B cell (primary cell): ENCODE results near the gene EVC. TPM values are rescaled to one million over a fixed set of nuclear protein-coding genes. Genes with fewer than 3 reads are reported as not detected.
"Not testable (repeated sequence)": the region's sequence is repeated elsewhere in the genome, so short reads cannot be mapped to it uniquely, and the experiment has no call there.

Source experiments
- ATAC-seq: fragments of 200-7000 bp; cut with Tn5 transposase; one replicate; pipeline ENCODE4 v1.10.0; 2021; ENCODE audit warnings: low read depth, mild to moderate bottlenecking, moderate number of reproducible peaks, moderate library complexity
- CTCF ChIA-PET: fragments of 350-600 bp; sonication (Branson Sonifier 250); formaldehyde crosslinking; loops from one replicate; lab custom pipeline; 2021; ENCODE audit warnings: antibody characterized with exemption, inconsistent platforms; lab: Charles Lee
- POLR2A ChIA-PET: fragments of 350-600 bp; sonication (Branson Sonifier 250); formaldehyde crosslinking; loops from one replicate; lab custom pipeline; 2021; ENCODE audit warnings: antibody characterized with exemption; lab: Charles Lee
- DNase-seq: peaks from one replicate; pipeline ENCODE4 v3.0.0; 2013
- H2AFZ ChIP-seq: 2 replicates; pipeline ENCODE4 v1.6.1; 2012; ENCODE audit warnings: mild to moderate bottlenecking, low read depth, low read length; ENCODE audit not compliant: insufficient read depth, poor library complexity, severe bottlenecking
- H3K27ac ChIP-seq, 2 donors: 1 replicate in 1 of 2; 2 replicates in 1 of 2; pipeline ENCODE4 v1.5.1; 2012 to 2013; ENCODE audit warnings: low read length in 2 of 2, mild to moderate bottlenecking in 2 of 2, moderate library complexity in 1 of 2
- H3K27me3 ChIP-seq, 4 experiments: fragments of 200-600 bp in 1 of 4; sonication (generic) in 1 of 4; replicated peaks in 1 of 4; 1 replicate in 2 of 4; 2 replicates in 2 of 4; pipeline versions ENCODE4 v1.6.1 to v1.7.0; 2013 to 2016; ENCODE audit warnings: low read length in 3 of 4, mild to moderate bottlenecking in 2 of 4, mixed read lengths in 1 of 4, moderate library complexity in 1 of 4; ENCODE audit not compliant: insufficient read depth in 4 of 4, control insufficient read depth in 3 of 4; ENCODE audit errors: control extremely low read depth in 1 of 4
- H3K36me3 ChIP-seq, 2 experiments: replicated peaks in 1 of 2; 1 replicate in 1 of 2; 2 replicates in 1 of 2; pipeline versions ENCODE4 v1.6.1 to v1.7.1; 2013; ENCODE audit warnings: low read length in 1 of 2; ENCODE audit not compliant: insufficient read depth in 2 of 2, control insufficient read depth in 1 of 2; ENCODE audit errors: control extremely low read depth in 1 of 2, extremely low read depth in 1 of 2
- H3K4me1 ChIP-seq, 2 donors: fragments of 200-600 bp in 1 of 2; sonication (generic) in 1 of 2; 1 replicate in 1 of 2; 2 replicates in 1 of 2; pipeline versions ENCODE4 v1.5.1 to v1.6.1; 2013 to 2017; ENCODE audit warnings: low read length in 2 of 2; ENCODE audit not compliant: control insufficient read depth in 2 of 2, insufficient read depth in 2 of 2
- H3K4me2 ChIP-seq: replicated peaks from 2 replicates; pipeline ENCODE3; 2012; ENCODE audit warnings: mild to moderate bottlenecking, low read depth, low read length; ENCODE audit not compliant: poor library complexity, severe bottlenecking
- H3K4me3 ChIP-seq, 5 experiments: fragments of 200-600 bp in 1 of 5; sonication (generic) in 1 of 5; 1 replicate in 3 of 5; 2 replicates in 2 of 5; pipeline versions ENCODE4 v1.5.1 to v1.7.0; 2011 to 2016; ENCODE audit warnings: low read length in 4 of 5, mild to moderate bottlenecking in 4 of 5, low read depth in 2 of 5, control low read depth in 1 of 5, moderate library complexity in 1 of 5; ENCODE audit not compliant: insufficient read depth in 1 of 5; ENCODE audit errors: control extremely low read depth in 1 of 5, extremely low read depth in 1 of 5
- H3K79me2 ChIP-seq: fragments of 200-600 bp; sonication (generic); one replicate; pipeline ENCODE4 v1.6.0; 2016; ENCODE audit warnings: low read length; ENCODE audit not compliant: control insufficient read depth, insufficient read depth
- H3K9ac ChIP-seq: fragments of 200-600 bp; sonication (generic); 2 replicates; pipeline ENCODE4 v1.6.1; 2017; ENCODE audit warnings: mild to moderate bottlenecking, low read length, moderate library complexity
- H3K9me3 ChIP-seq, 3 donors: one replicate each; pipeline versions ENCODE4 v1.6.1 to v1.7.1; 2013; ENCODE audit warnings: low read length in 2 of 3; ENCODE audit not compliant: control insufficient read depth in 2 of 3, insufficient read depth in 1 of 3; ENCODE audit errors: control extremely low read depth in 1 of 3
- H4K20me1 ChIP-seq: 2 replicates; pipeline ENCODE4 v1.6.0; 2012; ENCODE audit warnings: mild to moderate bottlenecking, low read length; ENCODE audit not compliant: insufficient read depth, control insufficient read depth, poor library complexity, severe bottlenecking
- H3K27ac Mint-ChIP-seq: one replicate; pipeline ENCODE4 v1.8.0; 2021; ENCODE audit warnings: mixed read lengths
- H3K27me3 Mint-ChIP-seq: one replicate; pipeline ENCODE4 v1.8.0; 2021; ENCODE audit warnings: mixed read lengths
- H3K4me1 Mint-ChIP-seq: one replicate; pipeline ENCODE4 v1.8.0; 2021; ENCODE audit warnings: mixed read lengths
- H3K4me3 Mint-ChIP-seq: one replicate; pipeline ENCODE4 v1.8.0; 2021; ENCODE audit warnings: mixed read lengths
- H3K9me3 Mint-ChIP-seq: one replicate; pipeline ENCODE4 v1.8.0; 2022; ENCODE audit warnings: mixed read lengths; ENCODE audit not compliant: insufficient read depth
- WGBS: methylation state at CpG from one replicate; pipeline ENCODE4 v1.1.5; 2013; ENCODE audit warnings: missing lambda C conversion rate; ENCODE audit not compliant: insufficient coverage; 5-methylcytosine and 5-hydroxymethylcytosine counted together
- intact Hi-C: fragments of 100-400 bp; cut with micrococcal nuclease; formaldehyde crosslinking; loops from one replicate; pipeline ENCODE4 v1.10.0; 2022
- polyA plus RNA-seq: library from polyadenylated mRNA; depleted of rRNA; stranded (reverse); fragments of >200 nt; gene quantifications from 2 replicates; pipeline ENCODE4 v1.2.3, GENCODE V29; 2012
- total RNA-seq, 2 donors: library from RNA; stranded (reverse); fragments of 120-200 nt in 1 of 2; gene quantifications; 1 replicate in 1 of 2; 2 replicates in 1 of 2; pipeline versions ENCODE4 v1.2.3 to v1.2.4, GENCODE V29; 2013 to 2022
- TF ChIP-seq, protein P1 (sequence below): fragments of 200-600 bp; IDR thresholded peaks from one replicate; pipeline ENCODE4 v1.8.0; 2022; ENCODE audit warnings: antibody characterized with exemption, mild to moderate bottlenecking

EVC gene
- total and polyA plus RNA-seq, 2 donors (not counting 1 experiment from before 2014, with no cell fraction given), result 1.5 TPM; not detected in 1

GRCh38 chr4:5724377-5724776 is 13.4 kb downstream of the EVC start:
- ChIA-PET POLR2A (no interaction called here), CTCF (no interaction called here)
- Histone ChIP-seq H3K27ac (no peak overlapping the region), H3K79me2 (no peaks in the 10 kb centered on the region), H3K4me1 (no peaks in the 10 kb centered on the region), H3K27me3 (no peaks in the 10 kb centered on the region), H3K4me3 (no peak overlapping the region), H2AFZ (no peak overlapping the region), H3K9ac (no peak overlapping the region), H3K36me3 (no peaks in the 10 kb centered on the region), H4K20me1 (no peaks in the 10 kb centered on the region), H3K4me2 (no peak overlapping the region), H3K9me3 (no peaks in the 10 kb centered on the region)
- H3K4me1 Mint-ChIP-seq, result no peaks in the 10 kb centered on the region
- no peaks in the 10 kb centered on the region for H3K27me3 Mint-ChIP-seq
- H3K27ac Mint-ChIP-seq, result no peak overlapping the region
- no peak for DNase-seq
- TF ChIP-seq, protein P1, sequence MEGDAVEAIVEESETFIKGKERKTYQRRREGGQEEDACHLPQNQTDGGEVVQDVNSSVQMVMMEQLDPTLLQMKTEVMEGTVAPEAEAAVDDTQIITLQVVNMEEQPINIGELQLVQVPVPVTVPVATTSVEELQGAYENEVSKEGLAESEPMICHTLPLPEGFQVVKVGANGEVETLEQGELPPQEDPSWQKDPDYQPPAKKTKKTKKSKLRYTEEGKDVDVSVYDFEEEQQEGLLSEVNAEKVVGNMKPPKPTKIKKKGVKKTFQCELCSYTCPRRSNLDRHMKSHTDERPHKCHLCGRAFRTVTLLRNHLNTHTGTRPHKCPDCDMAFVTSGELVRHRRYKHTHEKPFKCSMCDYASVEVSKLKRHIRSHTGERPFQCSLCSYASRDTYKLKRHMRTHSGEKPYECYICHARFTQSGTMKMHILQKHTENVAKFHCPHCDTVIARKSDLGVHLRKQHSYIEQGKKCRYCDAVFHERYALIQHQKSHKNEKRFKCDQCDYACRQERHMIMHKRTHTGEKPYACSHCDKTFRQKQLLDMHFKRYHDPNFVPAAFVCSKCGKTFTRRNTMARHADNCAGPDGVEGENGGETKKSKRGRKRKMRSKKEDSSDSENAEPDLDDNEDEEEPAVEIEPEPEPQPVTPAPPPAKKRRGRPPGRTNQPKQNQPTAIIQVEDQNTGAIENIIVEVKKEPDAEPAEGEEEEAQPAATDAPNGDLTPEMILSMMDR, result no peak
- peaks cover 3% of the 10 kb centered on the region for H3K9me3 Mint-ChIP-seq
- ATAC-seq, result no peak
- intact Hi-C loops, result no loop called here
- H3K4me3 Mint-ChIP-seq, result no peak overlapping the region
- WGBS, result 80% methylated on average over 2 of the region's 7 CpGs

- intact Hi-C loops, H3K27ac ChIP-seq, H4K20me1 ChIP-seq, ATAC-seq, H3K9me3 ChIP-seq, H3K4me1 Mint-ChIP-seq, H3K27ac Mint-ChIP-seq, H2AFZ ChIP-seq, CTCF ChIA-PET, H3K4me3 Mint-ChIP-seq, H3K27me3 ChIP-seq, H3K36me3 ChIP-seq, H3K4me1 ChIP-seq, DNase-seq, POLR2A ChIA-PET, H3K9me3 Mint-ChIP-seq, H3K9ac ChIP-seq, H3K4me2 ChIP-seq, H3K79me2 ChIP-seq, H3K4me3 ChIP-seq, H3K27me3 Mint-ChIP-seq: not testable (repeated sequence)
- no CpG with 5 or more reads among the region's 2 CpGs for WGBS
Measured at GRCh38 chr4:5728412-5728811, 17.4 kb downstream of the EVC start.
